Hepatocyte (in vitro differentiated cells): Measurements from ENCODE around the gene CPN2.

ENCODE experiments used
- CTCF ChIP-seq: fragments of 200-600 bp; sonication (generic); IDR thresholded peaks from 2 replicates; pipeline ENCODE4 v1.5.1; 2016; ENCODE audit warnings: antibody characterized with exemption, mild to moderate bottlenecking; ENCODE audit not compliant: poor library complexity
- EZH2 ChIP-seq: fragments of 200-600 bp; sonication (generic); IDR thresholded peaks from 2 replicates; pipeline ENCODE4 v1.6.1; 2016; ENCODE audit warnings: antibody characterized with exemption, mild to moderate bottlenecking, borderline replicate concordance
- EZH2phosphoT487 ChIP-seq: fragments of 200-600 bp; sonication (generic); IDR thresholded peaks from one replicate; pipeline ENCODE4 v1.6.1; 2018; ENCODE audit warnings: antibody characterized with exemption, mild to moderate bottlenecking, low read depth, moderate library complexity; ENCODE audit not compliant: unreplicated experiment, severe bottlenecking

DNA sequence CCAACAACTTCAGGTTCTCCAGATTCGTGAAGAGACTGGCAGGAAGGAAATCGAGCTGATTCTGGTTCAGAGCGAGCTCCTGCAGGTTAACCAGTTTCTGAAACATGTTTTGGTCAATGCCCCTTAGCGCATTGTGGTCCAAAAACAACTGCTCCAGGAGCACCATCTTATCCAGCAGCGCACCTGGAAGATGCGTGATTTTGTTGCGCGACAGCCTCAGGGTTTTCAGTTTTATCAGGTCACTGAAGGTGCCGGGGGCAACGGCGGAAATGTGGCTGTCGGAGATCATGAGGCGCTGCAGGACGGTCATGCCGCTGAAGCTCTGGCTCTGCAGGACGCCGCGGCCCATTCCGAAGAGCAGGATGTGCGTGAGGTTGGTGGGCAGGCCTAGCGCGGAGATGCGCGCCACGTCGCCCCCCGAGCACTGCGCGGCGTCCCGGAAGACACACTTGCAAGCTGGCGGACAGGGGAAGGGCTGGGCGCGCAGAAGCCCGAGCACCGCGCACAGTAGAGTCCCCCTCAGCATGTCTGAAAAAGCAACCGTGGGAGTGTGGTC, 46.7 kb upstream of the CPN2 start:
- TF ChIP-seq CTCF (no peak), EZH2 (no peak), EZH2phosphoT487 (no peak)
